PC-9 (cell line): ENCODE data around the gene CDK8.
"Not testable (repeated sequence)": the region's sequence is repeated elsewhere in the genome, so short reads cannot be mapped to it uniquely, and the experiment has no call there.

Experiments used
- CTCF ChIP-seq: fragments of 200-600 bp; sonication (generic); conservative IDR thresholded peaks from 2 replicates; pipeline ENCODE4 v1.6.1; 2017; ENCODE audit warnings: mixed run types, antibody characterized with exemption, mild to moderate bottlenecking, moderate library complexity
- EZH2 ChIP-seq: fragments of 200-600 bp; sonication (generic); IDR thresholded peaks from 2 replicates; pipeline ENCODE4 v1.8.0; 2017; ENCODE audit warnings: antibody characterized with exemption, low read depth

- TF ChIP-seq CTCF, EZH2: not testable (repeated sequence)
These were observed 62.2 kb downstream of the CDK8 start for GRCh38 chr13:26316095-26316494.
